ENCODE data around the gene SHMT1. TPM values are rescaled to one million over a fixed set of nuclear protein-coding genes. Genes with fewer than 3 reads are reported as not detected.

SHMT1 gene
- total and polyA plus RNA-seq, 4 donors = 39.6 to 360 (median 325) TPM

- H3K4me3 ChIP-seq (ENCODE audit: low read depth in 1 of 3, low read length in 3 of 3) = no peak overlapping the region
- WGBS = 82% methylated on average over 16 of the region's 16 CpGs
- H3K9me3 ChIP-seq (ENCODE audit: control insufficient read depth in 4 of 4, low read length in 3 of 4) = no peaks in the 10 kb centered on the region
- H3K36me3 ChIP-seq (ENCODE audit: control insufficient read depth in 4 of 4, insufficient read depth in 3 of 4, low read depth in 1 of 4, low read length in 3 of 4) = peaks cover 10 to 35% (median 16%) of the 10 kb centered on the region in 4 donors
- no peak for DNase-seq (ENCODE audit: low spot score)
- H3K27me3 ChIP-seq (ENCODE audit: control insufficient read depth in 4 of 4, insufficient read depth in 4 of 4, low read length in 3 of 4) = no peaks in the 10 kb centered on the region
- H3K27ac ChIP-seq (ENCODE audit: low read depth in 1 of 2, low read length in 2 of 2) = peak overlapping the region in 1 of 2 donors; percentile 24
- H3K9ac ChIP-seq (ENCODE audit: low read depth in 1 of 2, low read length in 2 of 2) = no peak overlapping the region
- no peak for TF ChIP-seq SP1 (IDR thresholded peaks at IDR 0.05)
- TF ChIP-seq TAF1 (conservative IDR thresholded peaks at IDR 0.05) = no peak
- no peak for TF ChIP-seq HNF4G (IDR thresholded peaks at IDR 0.05)
- H3K4me1 ChIP-seq (ENCODE audit: control insufficient read depth in 4 of 4, insufficient read depth in 4 of 4, low read length in 3 of 4) = peaks cover 0 to 22% (median 9%) of the 10 kb centered on the region in 4 donors
Observed at GRCh38 chr17:18323507-18324139, 39.7 kb downstream of the SHMT1 start.

- H3K4me3 ChIP-seq (ENCODE audit: low read depth in 1 of 3, low read length in 3 of 3) = no peak overlapping the region
- 55% methylated on average over 3 of the region's 3 CpGs for WGBS
- TF ChIP-seq GABPA (IDR thresholded peaks at IDR 0.05 in 1 of 2, conservative IDR thresholded peaks at IDR 0.05 in 1 of 2) (no peak), FOXA2 (IDR thresholded peaks at IDR 0.05) (no peak), REST (IDR thresholded peaks at IDR 0.05) (no peak), JUND (IDR thresholded peaks at IDR 0.05) (no peak), NR2F2 (IDR thresholded peaks at IDR 0.05) (no peak), ZBTB33 (IDR thresholded peaks at IDR 0.05) (no peak), RAD21 (IDR thresholded peaks at IDR 0.05) (peak; percentile 43 to 62), CTCF (IDR thresholded peaks at IDR 0.05; ENCODE audit: low read depth, low read length, missing input control) (peak; percentile 14), TAF1 (conservative IDR thresholded peaks at IDR 0.05) (no peak), HNF4G (IDR thresholded peaks at IDR 0.05) (no peak), ATF3 (IDR thresholded peaks at IDR 0.05) (no peak), HNF4A (conservative IDR thresholded peaks at IDR 0.05) (no peak), EGR1 (IDR thresholded peaks at IDR 0.05; ENCODE audit: low read depth in 2 of 2) (no peak)
- peak overlapping the region in 1 of 2 donors; percentile 24 for H3K27ac ChIP-seq (ENCODE audit: low read depth in 1 of 2, low read length in 2 of 2)
- no peak for DNase-seq (ENCODE audit: low spot score)
- no peaks in the 10 kb centered on the region for H3K9me3 ChIP-seq (ENCODE audit: control insufficient read depth in 4 of 4, low read length in 3 of 4)
- H3K9ac ChIP-seq (ENCODE audit: low read depth in 1 of 2, low read length in 2 of 2) = no peak overlapping the region
- no peaks in the 10 kb centered on the region for H3K27me3 ChIP-seq (ENCODE audit: control insufficient read depth in 4 of 4, insufficient read depth in 4 of 4, low read length in 3 of 4)
- peaks cover 5 to 29% (median 12%) of the 10 kb centered on the region in 4 donors for H3K36me3 ChIP-seq (ENCODE audit: control insufficient read depth in 4 of 4, insufficient read depth in 3 of 4, low read depth in 1 of 4, low read length in 3 of 4)
- peaks cover 1 to 28% (median 13%) of the 10 kb centered on the region in 4 donors for H3K4me1 ChIP-seq (ENCODE audit: control insufficient read depth in 4 of 4, insufficient read depth in 4 of 4, low read length in 3 of 4)
Observed at GRCh38 chr17:18323007-18323406, 40.3 kb downstream of the SHMT1 start.

Data from liver (tissue), 9 donors.